ENCODE measurements around the gene EXOC6B.

EXOC6B gene

GRCh38 chr2:72636210-72636609 is 189.6 kb downstream of the EXOC6B start:
- Mint-ChIP-seq H3K4me3 (no peak overlapping the region), H3K4me1 (no peaks in the 10 kb centered on the region), H3K27ac (no peak overlapping the region), H3K27me3 (ENCODE audit: low read depth) (no peaks in the 10 kb centered on the region), H3K36me3 (ENCODE audit: low read depth) (peaks cover 17% of the 10 kb centered on the region), H3K9me3 (peaks cover 18% of the 10 kb centered on the region)
- no peak for TF ChIP-seq CTCF (IDR thresholded peaks at IDR 0.05; ENCODE audit: unreplicated experiment in 3 of 3)

GRCh38 chr2:72630767-72631166 is 195.1 kb downstream of the EXOC6B start:
- Mint-ChIP-seq H3K27ac (no peak overlapping the region), H3K27me3 (ENCODE audit: low read depth) (no peaks in the 10 kb centered on the region), H3K9me3 (no peaks in the 10 kb centered on the region), H3K4me1 (peaks cover 16% of the 10 kb centered on the region), H3K4me3 (no peak overlapping the region), H3K36me3 (ENCODE audit: low read depth) (no peaks in the 10 kb centered on the region)
- no peak for TF ChIP-seq CTCF (IDR thresholded peaks at IDR 0.05; ENCODE audit: unreplicated experiment in 3 of 3)

- Mint-ChIP-seq H3K27me3 (ENCODE audit: low read depth) (no peaks in the 10 kb centered on the region), H3K4me1 (peaks cover 16% of the 10 kb centered on the region), H3K36me3 (ENCODE audit: low read depth) (no peaks in the 10 kb centered on the region), H3K9me3 (no peaks in the 10 kb centered on the region), H3K27ac (no peak overlapping the region), H3K4me3 (no peak overlapping the region)
- no peak for TF ChIP-seq CTCF (IDR thresholded peaks at IDR 0.05; ENCODE audit: unreplicated experiment in 3 of 3)
Observed at GRCh38 chr2:72629062-72629461, 196.8 kb downstream of the EXOC6B start.

GRCh38 chr2:72627083-72627482 is 198.8 kb downstream of the EXOC6B start:
- Mint-ChIP-seq H3K9me3 (no peaks in the 10 kb centered on the region), H3K4me1 (peaks cover 16% of the 10 kb centered on the region), H3K27me3 (ENCODE audit: low read depth) (no peaks in the 10 kb centered on the region), H3K27ac (peak overlapping the region in 2 of 3 experiments; percentile 39 to 51), H3K36me3 (ENCODE audit: low read depth) (no peaks in the 10 kb centered on the region), H3K4me3 (no peak overlapping the region)
- no peak for TF ChIP-seq CTCF (IDR thresholded peaks at IDR 0.05; ENCODE audit: unreplicated experiment in 3 of 3)

- Mint-ChIP-seq H3K9me3 (no peaks in the 10 kb centered on the region), H3K4me1 (peaks cover 16% of the 10 kb centered on the region), H3K36me3 (ENCODE audit: low read depth) (peaks cover 4% of the 10 kb centered on the region), H3K27me3 (ENCODE audit: low read depth) (no peaks in the 10 kb centered on the region), H3K4me3 (no peak overlapping the region), H3K27ac (peak overlapping the region in 1 of 3 experiments; percentile 51)
- no peak for TF ChIP-seq CTCF (IDR thresholded peaks at IDR 0.05; ENCODE audit: unreplicated experiment in 3 of 3)
Observed at GRCh38 chr2:72625366-72625765, 200.5 kb downstream of the EXOC6B start.

- H3K27me3 Mint-ChIP-seq (ENCODE audit: low read depth): no peaks in the 10 kb centered on the region
Observed at GRCh38 chr2:72623481-72623880, 202.4 kb downstream of the EXOC6B start.

More at GRCh38 chr2:72623481-72623880, 202.4 kb downstream of the EXOC6B start:
- peaks cover 3% of the 10 kb centered on the region for H3K9me3 Mint-ChIP-seq
- H3K27ac Mint-ChIP-seq: no peak overlapping the region
- peaks cover 8% of the 10 kb centered on the region for H3K36me3 Mint-ChIP-seq (ENCODE audit: low read depth)
- TF ChIP-seq CTCF (IDR thresholded peaks at IDR 0.05; ENCODE audit: unreplicated experiment in 3 of 3): no peak
- peaks cover 11% of the 10 kb centered on the region for H3K4me1 Mint-ChIP-seq
- no peak overlapping the region for H3K4me3 Mint-ChIP-seq
